GM12892 (cell line): ENCODE measurements around the gene HS3ST2.

Source experiments
- DNase-seq: peaks from one replicate; pipeline ENCODE4 v3.0.0; 2011; ENCODE audit not compliant: insufficient read length
- FAIRE-seq: peaks from 2 replicates; lab custom pipeline; 2011; peaks lifted over from hg19 to GRCh38; lab: Jason Lieb, UNC
- POLR2A ChIP-seq: IDR thresholded peaks from 2 replicates; pipeline ENCODE4 v1.6.1; 2011; ENCODE audit warnings: low read depth, low read length, control low read depth
- POLR2AphosphoS5 ChIP-seq: IDR thresholded peaks from 2 replicates; pipeline ENCODE4 v1.6.1; 2011; ENCODE audit warnings: low read depth, low read length, control low read depth
- TAF1 ChIP-seq: IDR thresholded peaks from 2 replicates; pipeline ENCODE4 v1.6.1; 2011; ENCODE audit warnings: low read depth, mild to moderate bottlenecking, control low read depth, low read length, borderline replicate concordance

HS3ST2 gene

GRCh38 chr16:22942811-22943210 lies 128.8 kb downstream of the HS3ST2 start:
- TF ChIP-seq TAF1 (no peak), POLR2AphosphoS5 (no peak), POLR2A (no peak)
- DNase-seq: no peak
- no peak for FAIRE-seq

- no peak for DNase-seq
- TF ChIP-seq TAF1: no peak
- no peak for TF ChIP-seq POLR2A
- no peak for TF ChIP-seq POLR2AphosphoS5
- FAIRE-seq: no peak
Observed at GRCh38 chr16:22945361-22945760, 131.4 kb downstream of the HS3ST2 start.

- DNase-seq (no peak), FAIRE-seq (no peak)
- no peak for TF ChIP-seq POLR2AphosphoS5
- no peak for TF ChIP-seq TAF1
- TF ChIP-seq POLR2A: no peak
Observed at GRCh38 chr16:22946433-22946832, 132.5 kb downstream of the HS3ST2 start.

- DNase-seq: no peak
- TF ChIP-seq POLR2A (no peak), TAF1 (no peak), POLR2AphosphoS5 (no peak)
- FAIRE-seq: no peak
Observed at GRCh38 chr16:22948058-22948602, 134.2 kb downstream of the HS3ST2 start.

GRCh38 chr16:22948603-22949368 lies 134.8 kb downstream of the HS3ST2 start:
- peak; percentile 48 for DNase-seq
- FAIRE-seq: peak; percentile 86
- no peak for TF ChIP-seq POLR2AphosphoS5
- no peak for TF ChIP-seq POLR2A
- no peak for TF ChIP-seq TAF1

- no peak for FAIRE-seq
- no peak for DNase-seq
- TF ChIP-seq POLR2A: no peak
- TF ChIP-seq TAF1: no peak
- TF ChIP-seq POLR2AphosphoS5: no peak
Observed at GRCh38 chr16:22955461-22956070, 141.6 kb downstream of the HS3ST2 start.

GRCh38 chr16:22961206-22961605 lies 147.2 kb downstream of the HS3ST2 start:
- no peak for DNase-seq
- TF ChIP-seq POLR2AphosphoS5 (no peak), POLR2A (no peak), TAF1 (no peak)
- no peak for FAIRE-seq

GRCh38 chr16:22962905-22963304 lies 148.9 kb downstream of the HS3ST2 start:
- no peak for TF ChIP-seq POLR2A
- TF ChIP-seq POLR2AphosphoS5: no peak
- no peak for TF ChIP-seq TAF1
- FAIRE-seq (no peak), DNase-seq (no peak)
